IPS DF 4.7 (cell line): Measurements from ENCODE around the gene HDAC3.

Source experiments
- DNase-seq: peaks from one replicate; pipeline ENCODE4 v3.0.0-alpha.2; 2013; ENCODE audit warnings: low spot score; ENCODE audit errors: extremely low read depth

Gene HDAC3

GRCh38 chr5:141657937-141658545, 21.4 kb upstream of the HDAC3 start:
- DNase-seq = no peak

- no peak for DNase-seq
Measured at GRCh38 chr5:141657404-141657803, 20.8 kb upstream of the HDAC3 start.

GRCh38 chr5:141656396-141656795, 19.7 kb upstream of the HDAC3 start:
- no peak for DNase-seq

- no peak for DNase-seq
Measured at GRCh38 chr5:141655020-141655419, 18.4 kb upstream of the HDAC3 start.

GRCh38 chr5:141654298-141654697, 17.6 kb upstream of the HDAC3 start:
- no peak for DNase-seq

GRCh38 chr5:141651728-141652105, 15.1 kb upstream of the HDAC3 start:
- no peak for DNase-seq

- DNase-seq = no peak
Measured at GRCh38 chr5:141650851-141651727, 14.4 kb upstream of the HDAC3 start, which contains the start of gene FCHSD1. TSS of gene FCHSD1 (minus strand) at chr5:141651418. CDS start at chr5:141651368, 50 bp downstream.

GRCh38 chr5:141649972-141650371, 13.3 kb upstream of the HDAC3 start:
- no peak for DNase-seq

GRCh38 chr5:141649056-141649688, 12.5 kb upstream of the HDAC3 start:
- DNase-seq = no peak

- DNase-seq = no peak
Measured at GRCh38 chr5:141647851-141648250, 11.2 kb upstream of the HDAC3 start.

GRCh38 chr5:141647242-141647641, 10.6 kb upstream of the HDAC3 start:
- no peak for DNase-seq

GRCh38 chr5:141646026-141646425, 9.4 kb upstream of the HDAC3 start:
- no peak for DNase-seq

GRCh38 chr5:141641634-141642267, 5.1 kb upstream of the HDAC3 start:
- no peak for DNase-seq

GRCh38 chr5:141640698-141641097, 4.0 kb upstream of the HDAC3 start:
- DNase-seq = no peak

- no peak for DNase-seq
Measured at GRCh38 chr5:141640051-141640415, 3.4 kb upstream of the HDAC3 start.

- no peak for DNase-seq
Measured at GRCh38 chr5:141639357-141640050, 2.9 kb upstream of the HDAC3 start.

- no peak for DNase-seq
Measured at GRCh38 chr5:141638771-141639170, 2.1 kb upstream of the HDAC3 start.

GRCh38 chr5:141637767-141638419, 1.2 kb upstream of the HDAC3 start:
- DNase-seq = no peak

- DNase-seq = no peak
Measured at GRCh38 chr5:141637123-141637766, 596 bp upstream of the HDAC3 start.

GRCh38 chr5:141636106-141636412, 590 bp downstream of the HDAC3 start:
- no peak for DNase-seq
